Breast epithelium (tissue), 3 donors: ENCODE measurements around the gene IL3RA.

ENCODE experiments used
- POLR2A ChIP-seq: fragments of 450-650 bp; IDR thresholded peaks from one replicate; pipeline ENCODE4 v1.6.1; 2016; ENCODE audit warnings: antibody characterized with exemption, mild to moderate bottlenecking, moderate library complexity
- POLR2AphosphoS5 ChIP-seq, 3 donors: sonication (generic); formaldehyde crosslinking; IDR thresholded peaks; one replicate each; pipeline ENCODE4 v1.6.1; 2017; ENCODE audit warnings: antibody characterized with exemption in 3 of 3

DNA sequence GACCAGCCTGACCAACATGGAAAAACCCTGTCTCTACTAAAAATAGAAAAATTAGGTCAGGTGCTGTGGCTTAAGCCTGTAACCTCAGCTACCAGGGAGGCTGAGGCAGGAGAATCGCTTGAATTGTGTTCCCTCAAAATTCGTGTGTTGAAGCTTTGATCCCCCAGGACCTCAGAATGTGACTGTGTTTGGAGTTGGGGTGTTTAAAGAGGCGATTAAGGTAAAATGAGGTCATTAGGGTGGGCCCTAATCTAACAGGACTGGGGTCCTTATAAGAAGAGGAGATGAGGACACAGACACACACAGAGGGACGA, 31.8 kb downstream of the IL3RA start:
- TF ChIP-seq POLR2A (no peak), POLR2AphosphoS5 (IDR thresholded peaks at IDR 0.05) (no peak)
